ENCODE measurements around the gene ONECUT1. TPM values are rescaled to one million over a fixed set of nuclear protein-coding genes. Genes with fewer than 3 reads are reported as not detected.
"Not testable (repeated sequence)": the region's sequence is repeated elsewhere in the genome, so short reads cannot be mapped to it uniquely, and the experiment has no call there.

The ONECUT1 gene
- total RNA-seq (2014; rRNA removed; shearing (Covaris generic); ENCODE audit: low replicate concordance) = not detected in 2 replicates

DNA sequence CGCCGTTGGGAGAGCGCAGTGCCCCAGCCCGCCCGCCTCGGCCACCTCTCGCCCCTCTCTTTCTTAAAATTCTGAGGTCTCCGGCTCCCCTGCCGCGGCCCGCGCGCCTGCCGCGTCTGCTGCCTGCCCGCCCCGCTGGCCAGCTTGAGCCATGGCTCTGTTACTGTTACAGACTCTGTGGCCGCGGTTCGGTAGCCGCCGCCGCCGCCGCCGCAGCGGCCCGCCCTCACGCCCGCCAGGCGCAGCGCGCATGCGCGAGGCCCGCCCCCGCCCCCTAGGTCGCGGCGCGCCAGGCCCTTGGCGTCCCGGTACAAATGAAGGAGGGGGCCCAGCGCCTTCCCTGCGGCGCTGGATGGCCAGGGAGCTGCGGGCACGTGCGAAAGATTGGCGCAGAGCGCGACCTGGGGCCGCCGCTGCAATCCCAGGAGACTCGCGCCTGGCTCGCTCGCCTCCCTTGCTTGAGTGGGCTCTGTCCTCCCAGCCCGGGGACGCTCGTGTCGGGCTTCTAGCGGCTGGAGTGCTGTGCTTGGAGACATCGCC, at the start of gene ONECUT1:
TSS of gene ONECUT1 (minus strand) at position 168 of the 540 bp plus-strand sequence. CDS start 452 bp downstream, outside the sequence.
- peak; percentile 63 for DNase-seq (ENCODE audit: low read depth)
- in situ Hi-C loops (cut with HindIII; ENCODE audit: low pct_unique_long_range_greater_than_20kb, low sequenced_read_pairs) = no loop called here

DNA sequence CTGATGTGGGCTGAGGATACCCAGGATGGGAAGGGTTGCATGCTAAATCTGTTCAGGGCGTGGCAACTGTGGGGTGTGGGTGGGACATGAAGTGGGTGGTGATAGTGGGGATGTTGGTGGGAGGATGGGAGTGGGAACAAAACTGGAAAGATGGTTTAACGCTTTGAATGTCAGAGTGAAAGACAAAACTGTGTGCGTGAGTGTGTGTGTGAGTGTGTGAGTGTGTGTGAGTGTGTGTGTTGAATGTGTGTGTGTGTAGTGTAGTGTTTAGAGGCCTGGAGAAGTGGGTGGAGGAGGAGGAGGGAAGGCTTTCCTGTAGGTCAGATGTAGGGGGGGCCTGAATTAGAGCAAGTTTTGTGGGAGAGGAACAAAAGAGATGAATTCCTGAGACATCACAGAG, 44.2 kb upstream of the ONECUT1 start:
- DNase-seq (ENCODE audit: low read depth) = no peak
- in situ Hi-C loops (cut with HindIII; ENCODE audit: low pct_unique_long_range_greater_than_20kb, low sequenced_read_pairs) = no loop called here

DNA sequence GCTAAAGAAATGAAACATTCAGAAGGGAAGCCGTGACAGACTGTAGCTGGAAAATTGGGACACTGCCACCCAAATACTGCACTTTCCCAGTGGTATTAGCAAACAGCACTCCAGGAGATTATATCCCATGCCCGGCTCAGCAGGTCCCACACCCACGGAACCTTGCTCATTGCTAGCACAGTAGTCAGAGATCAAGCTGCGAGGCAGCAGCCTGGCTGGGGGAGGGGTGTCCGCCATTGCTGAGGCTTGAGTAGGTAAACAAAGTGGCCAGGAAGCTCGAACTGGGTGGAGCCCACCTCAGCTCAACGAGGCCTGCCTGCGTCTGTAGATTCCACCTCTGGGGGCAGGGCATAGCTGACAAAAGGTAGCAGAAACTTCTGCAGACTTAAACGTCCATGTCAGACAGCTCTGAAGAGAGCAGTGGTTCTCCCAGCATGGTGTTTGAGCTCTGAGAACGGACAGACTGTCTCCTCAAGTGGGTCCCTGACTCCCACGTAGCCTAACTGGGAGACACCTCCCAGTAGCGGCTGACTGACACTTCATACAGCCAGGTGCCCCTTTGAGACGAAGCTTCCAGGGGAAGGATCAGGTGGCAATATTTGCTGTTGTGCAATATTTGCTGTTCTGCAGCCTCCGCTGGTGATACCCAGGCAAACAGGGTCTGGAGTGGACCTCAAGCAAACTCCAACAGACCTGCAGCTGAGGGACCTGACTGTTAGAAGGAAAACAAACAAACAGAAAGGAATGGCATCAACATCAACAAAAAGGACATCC, 34.2 kb upstream of the ONECUT1 start:
- in situ Hi-C loops (cut with HindIII; ENCODE audit: low pct_unique_long_range_greater_than_20kb, low sequenced_read_pairs) = not testable (repeated sequence)

DNA sequence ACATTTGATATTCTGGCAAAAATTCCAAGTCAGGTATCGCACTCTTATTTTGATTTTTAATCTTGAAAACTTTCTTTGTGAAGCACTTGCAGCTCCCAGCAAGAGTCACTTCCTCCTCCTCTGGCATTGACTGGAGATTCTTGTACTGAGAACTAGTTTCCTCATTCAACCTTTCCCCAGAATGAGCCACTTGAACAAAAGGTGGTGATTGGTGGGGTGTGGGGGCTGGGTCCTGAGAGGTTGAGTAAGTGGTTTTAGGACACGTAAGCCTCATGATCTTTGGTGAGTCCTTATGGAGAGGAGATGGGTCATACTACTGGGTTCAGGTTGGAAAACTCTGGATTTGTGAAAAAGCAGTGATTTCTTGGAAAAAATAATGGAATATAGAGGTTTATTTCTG, 32.3 kb upstream of the ONECUT1 start:
- in situ Hi-C loops (cut with HindIII; ENCODE audit: low pct_unique_long_range_greater_than_20kb, low sequenced_read_pairs) = no loop called here
- no peak for DNase-seq (ENCODE audit: low read depth)

More for the DNA sequence above, 34.2 kb upstream of the ONECUT1 start:
- not testable (repeated sequence) for DNase-seq (ENCODE audit: low read depth)

DNA sequence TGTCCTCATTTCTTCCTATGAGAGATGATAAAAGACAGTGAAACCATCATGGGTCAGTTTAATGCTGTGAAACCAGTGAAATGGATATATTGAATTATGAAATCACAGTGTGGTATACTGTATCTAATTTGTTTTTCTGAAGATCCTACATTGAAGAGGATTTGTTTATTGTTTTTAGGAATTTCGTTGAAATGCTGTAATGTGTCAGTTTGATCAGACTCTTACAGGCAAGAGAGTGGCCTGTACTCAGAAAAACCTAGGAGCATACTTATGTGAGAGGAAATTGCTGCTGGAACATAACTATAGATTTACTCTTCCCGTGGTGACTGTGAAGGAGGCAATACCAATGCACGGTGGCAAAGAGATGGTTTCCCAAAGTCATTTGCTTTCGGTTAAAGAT, 29.1 kb upstream of the ONECUT1 start:
- in situ Hi-C loops (cut with HindIII; ENCODE audit: low pct_unique_long_range_greater_than_20kb, low sequenced_read_pairs) = no loop called here
- DNase-seq (ENCODE audit: low read depth) = no peak

DNA sequence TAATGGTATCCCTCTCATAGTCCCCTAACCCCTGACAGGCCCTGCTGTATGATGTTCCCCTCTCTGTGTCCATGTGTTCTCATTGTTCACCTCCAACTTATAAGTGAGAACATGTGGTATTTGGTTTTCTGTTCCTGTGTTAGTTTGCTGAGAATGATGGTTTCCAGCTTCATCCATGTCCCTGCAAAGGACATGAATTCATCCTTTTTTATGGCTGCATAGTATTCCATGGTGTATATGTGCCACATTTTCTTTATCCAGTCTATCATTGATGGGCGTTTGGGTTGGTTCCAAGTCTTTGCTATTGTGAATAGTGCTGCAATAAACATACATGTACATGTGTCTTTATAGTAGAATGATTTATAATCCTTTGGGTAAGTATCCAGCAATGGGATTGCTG, 25.8 kb upstream of the ONECUT1 start:
- DNase-seq (ENCODE audit: low read depth); in situ Hi-C loops (cut with HindIII; ENCODE audit: low pct_unique_long_range_greater_than_20kb, low sequenced_read_pairs): not testable (repeated sequence)

DNA sequence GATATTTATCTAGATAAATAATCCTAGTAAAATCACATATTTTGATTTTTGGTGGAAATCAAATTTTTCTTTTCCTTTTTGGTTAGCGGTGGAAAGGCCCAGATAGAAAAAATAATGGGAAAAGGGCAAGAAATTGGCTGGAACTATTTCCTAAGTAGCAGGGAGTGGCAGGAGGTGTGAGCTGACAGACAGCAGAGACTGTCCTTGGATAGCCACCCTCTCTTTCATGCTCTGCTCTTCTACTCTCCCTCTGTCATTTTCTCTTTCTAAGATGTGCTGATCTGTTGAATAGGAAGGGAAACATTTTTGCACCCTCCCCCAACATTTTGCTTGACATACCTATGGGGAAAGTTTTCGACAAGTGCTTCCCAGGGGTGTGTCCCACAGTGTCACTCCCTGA, 18.9 kb upstream of the ONECUT1 start:
- in situ Hi-C loops (cut with HindIII; ENCODE audit: low pct_unique_long_range_greater_than_20kb, low sequenced_read_pairs) = no loop called here

DNA sequence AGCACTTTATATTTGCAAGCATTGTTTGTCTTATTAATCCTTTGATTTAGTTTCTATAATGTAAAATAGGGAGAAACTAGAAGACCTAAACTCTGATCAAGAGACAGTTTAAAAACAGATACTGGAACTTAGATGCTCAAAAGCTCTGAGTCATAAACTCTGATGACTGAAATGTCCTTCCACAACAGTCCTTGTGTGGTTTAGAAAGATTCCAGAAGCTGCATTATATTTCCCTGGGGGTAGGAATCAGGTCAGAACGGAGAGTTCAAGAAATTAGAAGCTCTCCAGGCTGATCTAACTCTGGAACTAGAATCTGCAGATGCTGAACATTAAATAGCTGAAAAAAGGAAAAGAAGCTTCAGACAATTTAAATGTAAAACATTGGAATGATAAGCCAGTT, 18.3 kb upstream of the ONECUT1 start:
- in situ Hi-C loops (cut with HindIII; ENCODE audit: low pct_unique_long_range_greater_than_20kb, low sequenced_read_pairs) = no loop called here
- DNase-seq (ENCODE audit: low read depth) = no peak

More for the DNA sequence above, 18.9 kb upstream of the ONECUT1 start:
- no peak for DNase-seq (ENCODE audit: low read depth)

DNA sequence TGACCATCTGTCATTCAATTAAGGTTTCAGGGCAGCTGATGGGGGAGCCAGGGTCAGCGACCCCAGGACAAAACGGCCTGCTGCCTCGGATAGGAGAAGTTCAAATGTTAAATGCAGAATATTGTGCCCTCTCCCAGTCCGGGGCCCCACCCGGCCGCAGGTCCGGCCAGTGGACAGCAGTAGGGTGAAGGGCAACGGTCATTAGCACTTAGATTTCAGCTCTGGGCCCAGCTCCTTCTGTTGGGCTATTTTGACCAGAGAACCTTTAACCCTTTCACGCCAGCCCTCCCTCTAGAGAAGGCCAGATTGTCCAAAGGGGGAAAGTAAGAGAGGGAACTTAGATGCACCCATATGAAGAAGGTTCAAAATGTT, 16.1 kb upstream of the ONECUT1 start:
- no peak for DNase-seq (ENCODE audit: low read depth)
- in situ Hi-C loops (cut with HindIII; ENCODE audit: low pct_unique_long_range_greater_than_20kb, low sequenced_read_pairs) = no loop called here

DNA sequence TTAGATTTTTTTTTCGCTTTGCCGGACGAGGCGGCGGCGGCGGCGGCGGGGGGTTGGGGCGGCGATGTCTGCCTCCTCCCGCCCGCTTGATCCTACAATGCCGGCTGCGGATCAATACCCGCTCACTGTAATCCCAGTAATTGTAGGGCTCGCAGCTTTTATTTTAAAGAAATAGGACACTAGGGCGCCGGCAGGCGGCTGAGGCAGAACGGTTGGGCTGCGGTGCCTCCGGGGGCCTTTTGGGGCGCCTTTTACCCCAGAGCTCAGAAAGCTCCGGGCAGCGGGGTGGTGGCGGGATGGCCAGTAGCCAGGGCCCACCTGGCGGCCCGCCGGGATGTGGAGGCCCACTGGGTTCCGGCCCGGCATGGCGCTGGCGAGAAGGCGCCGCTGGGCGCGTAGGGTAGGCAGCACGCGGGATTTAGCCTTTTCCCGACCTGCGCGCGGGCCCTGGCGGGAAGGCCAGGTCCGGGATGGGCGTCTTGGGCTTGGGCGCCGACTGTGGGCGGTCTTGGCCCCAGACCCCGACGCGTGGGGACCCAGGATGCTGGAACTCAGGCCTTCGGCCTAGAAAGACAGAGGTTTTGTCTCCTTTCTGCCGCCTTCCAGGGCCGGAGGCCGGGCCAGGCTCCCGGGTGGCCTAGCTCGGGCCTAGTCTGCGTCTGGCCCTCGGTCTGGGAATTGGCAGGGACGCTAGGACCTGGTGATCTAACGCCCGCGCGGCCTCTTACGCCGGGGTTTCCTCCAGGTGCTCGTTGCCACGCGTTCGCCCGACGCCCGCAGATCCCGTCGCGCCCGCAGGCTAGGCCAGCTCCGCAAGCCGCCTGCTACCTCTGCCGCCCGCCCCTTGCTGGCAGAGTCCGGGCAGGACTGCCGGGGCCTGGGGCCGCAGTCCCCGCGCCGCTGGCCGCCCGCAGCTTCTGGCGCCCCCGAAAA, 15.5 kb upstream of the ONECUT1 start:
- in situ Hi-C loops (cut with HindIII; ENCODE audit: low pct_unique_long_range_greater_than_20kb, low sequenced_read_pairs) = no loop called here
- no peak for DNase-seq (ENCODE audit: low read depth)

DNA sequence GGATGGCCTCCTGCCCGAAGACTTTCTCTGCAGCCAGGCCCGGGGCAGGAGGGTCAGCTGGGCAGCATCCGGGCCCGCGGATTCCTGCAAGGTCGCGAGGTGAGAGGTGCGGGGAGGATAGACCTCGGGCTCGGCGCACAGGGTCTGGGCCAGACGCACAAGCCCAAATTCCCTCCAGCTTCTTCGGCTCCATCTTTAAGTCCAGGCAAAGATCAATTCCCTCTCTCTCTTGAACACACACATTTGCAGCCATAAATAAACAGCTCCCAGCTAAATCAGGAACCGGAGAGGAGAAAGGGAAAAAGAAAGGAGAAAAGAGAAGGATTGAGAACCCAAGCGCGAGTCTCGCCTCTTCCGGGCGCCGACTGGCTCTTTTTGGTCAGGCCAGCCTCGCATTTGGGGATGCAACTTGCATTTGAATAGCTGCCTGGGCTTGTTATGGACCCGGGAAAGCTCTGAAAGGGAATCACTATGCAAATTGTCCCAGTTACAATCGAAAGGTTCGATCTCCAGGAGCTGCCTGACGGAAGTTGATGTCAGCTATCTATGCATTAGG, 14.5 kb upstream of the ONECUT1 start:
- in situ Hi-C loops (cut with HindIII; ENCODE audit: low pct_unique_long_range_greater_than_20kb, low sequenced_read_pairs) = no loop called here
- DNase-seq (ENCODE audit: low read depth) = no peak

DNA sequence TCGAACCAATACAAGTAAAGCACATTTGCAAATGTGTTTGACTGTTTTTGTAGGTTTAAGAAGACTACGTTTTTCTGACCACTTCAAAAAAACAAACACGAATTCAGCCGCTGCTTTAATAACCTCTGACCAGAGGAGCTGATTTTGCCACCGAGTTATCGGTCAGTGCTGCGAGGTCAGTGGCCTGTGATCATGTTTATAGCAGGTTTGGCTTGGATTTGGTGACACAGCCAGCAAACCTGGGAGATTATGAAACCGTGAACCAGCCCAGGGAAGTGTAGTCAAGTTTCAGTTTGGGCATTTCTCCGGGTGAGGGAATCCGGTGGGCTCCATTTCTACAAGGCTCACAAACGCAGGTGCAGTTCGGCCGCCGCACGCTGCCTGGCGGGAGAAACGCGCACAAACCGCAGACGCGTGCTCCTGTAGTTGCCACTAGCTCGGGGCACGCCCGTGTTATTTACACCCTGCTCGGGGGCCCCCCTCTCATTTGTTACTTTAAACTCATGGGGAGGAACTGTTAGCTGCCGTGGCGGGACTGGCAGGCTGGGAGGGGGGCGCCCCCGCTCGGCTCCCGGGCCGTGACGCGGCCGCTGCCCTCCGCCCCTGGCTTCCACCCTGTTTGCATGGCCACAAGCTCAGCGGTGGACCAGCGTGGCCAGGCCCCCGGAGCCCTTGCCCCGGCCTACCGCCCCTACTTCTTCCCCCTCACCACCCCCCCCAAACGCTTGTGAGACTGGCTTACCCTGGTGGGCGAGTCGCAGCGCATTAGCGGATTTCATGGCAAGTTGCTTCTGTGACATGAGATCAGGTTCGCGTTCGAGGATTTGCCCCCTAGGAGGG, 13.6 kb upstream of the ONECUT1 start:
- in situ Hi-C loops (cut with HindIII; ENCODE audit: low pct_unique_long_range_greater_than_20kb, low sequenced_read_pairs) = no loop called here
- DNase-seq (ENCODE audit: low read depth) = no peak

DNA sequence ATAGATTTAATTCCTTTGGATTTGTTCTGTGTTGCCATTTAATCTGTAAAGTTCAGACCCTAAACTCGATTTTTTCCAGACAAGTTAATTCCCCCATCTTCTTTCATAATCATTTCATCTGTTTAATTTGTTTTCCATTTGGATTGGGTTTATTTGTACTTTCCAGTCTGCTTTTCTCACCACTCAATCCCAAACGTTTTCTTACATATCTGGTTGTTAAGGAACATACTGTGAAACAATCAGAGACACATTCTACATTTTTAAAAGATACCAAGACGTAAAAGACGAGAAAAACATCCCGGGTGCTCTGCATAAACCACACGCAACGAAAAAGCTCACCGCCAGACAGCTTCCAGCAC, 13.0 kb upstream of the ONECUT1 start:
- in situ Hi-C loops (cut with HindIII; ENCODE audit: low pct_unique_long_range_greater_than_20kb, low sequenced_read_pairs) = no loop called here
- no peak for DNase-seq (ENCODE audit: low read depth)

DNA sequence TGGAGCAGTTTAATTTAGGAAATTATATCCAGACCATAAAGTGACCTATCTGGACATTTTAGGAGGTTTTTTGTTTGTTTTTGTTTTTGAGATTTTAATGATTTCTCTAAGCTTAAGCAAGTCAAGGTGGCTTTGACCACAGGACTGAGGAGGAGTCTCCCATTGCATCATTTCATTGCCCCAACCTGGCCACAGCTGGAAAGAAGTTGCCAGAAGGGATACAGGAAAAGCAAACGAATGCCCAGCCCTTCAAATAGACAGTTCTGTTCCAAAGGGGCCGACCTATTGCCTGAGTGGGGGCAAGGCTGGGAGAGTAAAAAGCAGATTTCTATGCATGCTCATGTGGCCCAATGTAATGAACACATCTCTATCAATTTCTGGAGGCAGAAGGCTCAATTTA, 12.0 kb upstream of the ONECUT1 start:
- in situ Hi-C loops (cut with HindIII; ENCODE audit: low pct_unique_long_range_greater_than_20kb, low sequenced_read_pairs) = no loop called here
- no peak for DNase-seq (ENCODE audit: low read depth)

DNA sequence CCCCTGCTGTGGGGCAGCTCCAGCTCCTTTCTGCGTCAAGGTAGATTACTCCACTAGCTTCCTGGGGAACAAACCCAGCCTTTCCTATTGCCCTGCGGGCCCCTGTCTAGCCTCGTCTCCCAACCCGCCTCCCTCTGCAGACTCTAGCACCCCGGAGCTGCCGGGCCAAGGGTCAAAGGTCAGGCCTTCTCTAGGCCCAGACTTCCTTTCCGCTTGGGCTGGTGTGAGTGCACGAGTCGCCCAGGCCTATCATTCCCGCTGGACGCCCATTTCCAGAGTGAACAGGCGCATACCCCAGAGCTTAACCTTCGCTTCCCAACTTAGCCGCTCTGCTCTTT, 11.6 kb upstream of the ONECUT1 start:
- in situ Hi-C loops (cut with HindIII; ENCODE audit: low pct_unique_long_range_greater_than_20kb, low sequenced_read_pairs) = no loop called here
- DNase-seq (ENCODE audit: low read depth) = no peak

DNA sequence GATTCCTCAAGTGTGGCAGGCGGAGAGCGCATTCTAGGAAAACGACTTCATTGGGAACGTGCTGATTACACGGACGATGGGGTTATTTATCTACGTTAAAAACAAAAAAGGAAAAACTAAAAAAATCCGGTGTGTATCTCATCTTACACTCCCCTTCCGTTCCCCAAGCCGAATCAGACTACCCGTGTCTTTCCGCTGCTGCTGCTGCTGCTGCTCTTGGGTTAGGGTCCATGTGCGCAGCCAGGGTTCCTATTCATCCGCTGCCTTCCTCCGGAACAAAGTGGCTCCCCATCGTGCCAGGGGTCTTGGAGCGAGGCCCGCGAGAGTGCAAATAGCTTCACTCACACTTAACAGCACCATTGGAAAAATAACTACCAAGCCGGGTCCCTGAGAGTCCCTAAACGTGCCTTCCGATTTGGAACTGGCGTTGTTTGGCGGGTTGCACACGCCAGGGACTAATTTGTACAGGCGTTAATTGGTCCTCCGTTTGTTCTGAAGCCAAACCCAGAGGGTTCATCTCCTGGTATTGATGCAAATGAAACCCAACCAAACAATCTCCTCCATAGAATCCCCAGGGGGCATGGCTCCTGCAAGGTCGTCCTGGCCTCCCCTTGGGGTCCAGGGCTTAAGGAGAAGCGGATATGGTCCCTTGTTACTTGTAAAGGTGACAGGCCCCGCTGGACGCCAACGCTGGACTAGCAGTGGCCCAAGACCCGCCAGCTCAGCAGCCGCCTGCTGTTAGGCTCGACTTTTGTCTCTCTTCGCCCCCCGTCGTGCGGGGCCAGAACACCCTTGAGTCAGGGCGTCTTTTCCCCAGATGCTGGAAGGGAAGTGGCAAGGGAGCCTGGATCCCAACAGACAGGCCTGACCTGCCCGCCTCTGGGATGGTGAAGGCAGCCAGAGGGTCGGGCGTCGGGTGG, 11.0 kb upstream of the ONECUT1 start:
- no peak for DNase-seq (ENCODE audit: low read depth)
- in situ Hi-C loops (cut with HindIII; ENCODE audit: low pct_unique_long_range_greater_than_20kb, low sequenced_read_pairs) = no loop called here

DNA sequence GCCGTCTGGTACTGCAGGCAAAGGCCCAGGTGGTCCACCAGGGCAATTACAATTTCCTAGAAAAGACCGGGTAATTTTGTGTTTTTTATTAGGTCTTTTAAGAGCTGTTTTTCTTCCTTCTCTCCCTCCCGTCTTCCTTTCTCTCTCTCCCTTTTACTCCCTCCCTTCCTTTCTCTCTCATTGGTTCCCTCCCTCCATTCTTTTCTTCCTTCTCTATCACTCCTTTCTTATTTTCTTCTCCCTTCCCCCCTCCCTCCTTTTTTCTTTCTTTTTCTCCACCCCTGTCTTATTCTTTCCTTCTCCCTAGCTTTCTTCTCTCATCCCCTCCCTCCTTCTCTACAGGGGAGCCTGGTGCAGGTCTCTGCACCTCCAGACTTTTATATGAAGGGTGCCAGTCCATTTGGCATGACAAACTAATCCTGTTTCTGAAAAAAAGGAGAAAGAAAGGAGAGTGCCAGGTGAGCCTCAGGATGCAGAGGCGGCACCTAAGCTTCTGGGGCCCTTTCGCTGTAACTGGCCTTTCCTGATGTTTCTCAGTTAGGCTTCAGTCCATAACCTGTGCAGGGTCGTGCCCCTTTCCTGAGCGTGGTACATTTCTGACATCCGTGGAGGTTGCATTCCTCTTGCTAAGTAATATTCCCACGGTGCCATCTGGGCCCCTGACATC, 9.1 kb upstream of the ONECUT1 start:
- in situ Hi-C loops (cut with HindIII; ENCODE audit: low pct_unique_long_range_greater_than_20kb, low sequenced_read_pairs) = no loop called here
- DNase-seq (ENCODE audit: low read depth) = no peak
